ENCODE results near the gene ZFYVE1.

Gene ZFYVE1

GRCh38 chr14:73058224-73058921 lies 31.5 kb upstream of the ZFYVE1 start, which contains the start of gene RBM25:
RBM25 (plus strand) TSS chr14:73058534; CDS start chr14:73071642, 13,108 bp downstream.
- TF ChIP-seq REST (IDR thresholded peaks at IDR 0.05; ENCODE audit: insufficient replicate concordance, low read depth) (no peak), POLR2AphosphoS5 (IDR thresholded peaks at IDR 0.05; ENCODE audit: low read depth) (peak; percentile 93), GABPA (IDR thresholded peaks at IDR 0.05; ENCODE audit: low read depth) (no peak), SPI1 (IDR thresholded peaks at IDR 0.05; ENCODE audit: borderline replicate concordance, low read depth) (peak; percentile 16; the same call in 1 of the 2 replicates), CTCF (IDR thresholded peaks at IDR 0.05; ENCODE audit: insufficient read depth, low read length) (no peak)
- H3K27ac ChIP-seq (replicated peaks), result peak within 1 kb of the TSS; percentile 90
- no peaks in the 10 kb centered on the region for H3K27me3 ChIP-seq (ENCODE audit: insufficient read depth, poor library complexity, severe bottlenecking)
- peak; percentile 87 to 94 for DNase-seq (ENCODE audit: low read depth in 1 of 2, low spot score in 1 of 2)
- peak within 1 kb of the TSS; percentile 66 for H3K4me3 ChIP-seq (replicated peaks; ENCODE audit: insufficient read depth, low read length)

DNA sequence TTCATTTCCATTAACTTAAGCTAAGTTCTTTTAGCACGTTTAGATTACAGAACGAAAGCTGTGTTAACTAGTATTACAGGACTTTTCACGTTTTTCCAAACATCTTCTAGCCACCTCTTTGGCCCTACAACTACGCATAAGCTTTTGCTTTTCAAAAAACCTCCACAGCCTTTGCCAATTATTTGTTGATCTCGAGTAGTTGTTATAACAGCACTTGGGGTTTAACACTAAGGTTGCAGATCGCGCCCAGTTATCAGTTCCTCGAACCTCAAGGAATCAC lies 31.0 kb upstream of the ZFYVE1 start:
- Histone ChIP-seq H3K4me3 (replicated peaks; ENCODE audit: insufficient read depth, low read length) (peak overlapping the region; percentile 32), H3K27me3 (ENCODE audit: insufficient read depth, poor library complexity, severe bottlenecking) (no peaks in the 10 kb centered on the region), H3K27ac (replicated peaks) (peak overlapping the region; percentile 90)
- DNase-seq (ENCODE audit: low read depth in 1 of 2, low spot score in 1 of 2), result no peak
- TF ChIP-seq SPI1 (IDR thresholded peaks at IDR 0.05; ENCODE audit: borderline replicate concordance, low read depth) (no peak), POLR2AphosphoS5 (IDR thresholded peaks at IDR 0.05; ENCODE audit: low read depth) (no peak), GABPA (IDR thresholded peaks at IDR 0.05; ENCODE audit: low read depth) (no peak), CTCF (IDR thresholded peaks at IDR 0.05; ENCODE audit: insufficient read depth, low read length) (no peak), REST (IDR thresholded peaks at IDR 0.05; ENCODE audit: insufficient replicate concordance, low read depth) (no peak)

DNA sequence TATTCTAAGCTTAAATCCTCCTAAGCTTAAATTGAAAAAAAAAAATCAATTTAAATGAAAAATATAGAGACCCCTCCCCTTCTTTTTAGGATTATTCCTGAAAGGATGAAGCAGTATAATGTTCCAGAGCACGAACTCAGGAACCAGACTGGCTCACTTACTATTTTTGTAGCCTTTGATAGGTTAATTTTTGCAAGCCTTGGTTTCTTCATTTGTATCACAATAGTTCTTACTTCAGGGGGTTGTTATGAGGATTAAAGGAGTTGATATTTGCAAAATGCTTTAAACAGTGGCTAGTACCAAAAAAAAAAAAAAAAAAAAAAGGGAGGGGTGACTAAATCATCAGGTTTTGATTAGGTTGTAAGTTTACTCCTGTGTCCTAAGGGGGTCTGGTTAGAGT lies 28.3 kb upstream of the ZFYVE1 start:
- no peak for TF ChIP-seq CTCF (IDR thresholded peaks at IDR 0.05; ENCODE audit: insufficient read depth, low read length)
- no peak for TF ChIP-seq REST (IDR thresholded peaks at IDR 0.05; ENCODE audit: insufficient replicate concordance, low read depth)
- TF ChIP-seq POLR2AphosphoS5 (IDR thresholded peaks at IDR 0.05; ENCODE audit: low read depth), result no peak
- TF ChIP-seq SPI1 (IDR thresholded peaks at IDR 0.05; ENCODE audit: borderline replicate concordance, low read depth), result no peak
- TF ChIP-seq GABPA (IDR thresholded peaks at IDR 0.05; ENCODE audit: low read depth), result no peak
- DNase-seq (ENCODE audit: low read depth in 1 of 2, low spot score in 1 of 2), result no peak
- no peak overlapping the region for H3K27ac ChIP-seq (replicated peaks)
- H3K27me3 ChIP-seq (ENCODE audit: insufficient read depth, poor library complexity, severe bottlenecking), result no peaks in the 10 kb centered on the region
- no peak overlapping the region for H3K4me3 ChIP-seq (replicated peaks; ENCODE audit: insufficient read depth, low read length)

All from HL-60 (cell line).